Ascending aorta (tissue), 2 donors: ENCODE results near the gene LRP2. TPM values are rescaled to one million over a fixed set of nuclear protein-coding genes. Genes with fewer than 3 reads are reported as not detected.

Source experiments
- DNase-seq, 2 donors: peaks; one replicate each; pipeline ENCODE4 v3.0.0-alpha.2; 2019; ENCODE audit warnings: low spot score in 2 of 2
- H3K27ac ChIP-seq, 2 donors: fragments of 200-600 bp; sonication (generic); one replicate each; pipeline ENCODE4 v1.5.1; 2016 to 2017; ENCODE audit warnings: mild to moderate bottlenecking in 1 of 2
- H3K27me3 ChIP-seq: fragments of 200-600 bp; sonication (generic); one replicate; pipeline ENCODE4 v1.5.1; 2017
- H3K36me3 ChIP-seq, 2 donors: fragments of 200-600 bp; sonication (generic); one replicate each; pipeline ENCODE4 v1.5.1; 2016
- H3K4me1 ChIP-seq, 2 donors: fragments of 200-600 bp; sonication (generic); one replicate each; pipeline ENCODE4 v1.5.1; 2016 to 2017; ENCODE audit warnings: mild to moderate bottlenecking in 1 of 2
- H3K4me3 ChIP-seq, 2 donors: fragments of 200-600 bp; sonication (generic); one replicate each; pipeline ENCODE4 v1.5.1; 2016 to 2017; ENCODE audit warnings: mild to moderate bottlenecking in 1 of 2
- H3K9me3 ChIP-seq, 2 donors: fragments of 200-600 bp; sonication (generic); one replicate each; pipeline ENCODE4 v1.5.1; 2016
- intact Hi-C: fragments of 100-400 bp; cut with DNase I; formaldehyde crosslinking; loops from one replicate; pipeline ENCODE4 v1.15.1; 2023
- total RNA-seq: library from RNA; depleted of rRNA; stranded (reverse); fragments of >200 nt; gene quantifications from one replicate; pipeline ENCODE4 v1.1.0, GENCODE V29; 2016
- TF ChIP-seq, protein P1 (sequence below), 3 experiments: fragments of 200-600 bp in 2 of 3; fragments of 450-650 bp in 1 of 3; sonication (generic) in 2 of 3; IDR thresholded peaks; one replicate each; pipeline ENCODE4 v1.5.1; 2016 to 2019; ENCODE audit warnings: antibody characterized with exemption in 3 of 3, mild to moderate bottlenecking in 1 of 3, moderate library complexity in 1 of 3

The LRP2 gene
- total RNA-seq, 1 donor from 2014 or later, result not detected

- Histone ChIP-seq H3K27ac (no peak overlapping the region), H3K9me3 (no peaks in the 10 kb centered on the region), H3K27me3 (no peaks in the 10 kb centered on the region), H3K4me1 (no peaks in the 10 kb centered on the region), H3K36me3 (no peaks in the 10 kb centered on the region), H3K4me3 (no peak overlapping the region)
- intact Hi-C loops, result no loop called here
- no peak for DNase-seq
- TF ChIP-seq, protein P1, sequence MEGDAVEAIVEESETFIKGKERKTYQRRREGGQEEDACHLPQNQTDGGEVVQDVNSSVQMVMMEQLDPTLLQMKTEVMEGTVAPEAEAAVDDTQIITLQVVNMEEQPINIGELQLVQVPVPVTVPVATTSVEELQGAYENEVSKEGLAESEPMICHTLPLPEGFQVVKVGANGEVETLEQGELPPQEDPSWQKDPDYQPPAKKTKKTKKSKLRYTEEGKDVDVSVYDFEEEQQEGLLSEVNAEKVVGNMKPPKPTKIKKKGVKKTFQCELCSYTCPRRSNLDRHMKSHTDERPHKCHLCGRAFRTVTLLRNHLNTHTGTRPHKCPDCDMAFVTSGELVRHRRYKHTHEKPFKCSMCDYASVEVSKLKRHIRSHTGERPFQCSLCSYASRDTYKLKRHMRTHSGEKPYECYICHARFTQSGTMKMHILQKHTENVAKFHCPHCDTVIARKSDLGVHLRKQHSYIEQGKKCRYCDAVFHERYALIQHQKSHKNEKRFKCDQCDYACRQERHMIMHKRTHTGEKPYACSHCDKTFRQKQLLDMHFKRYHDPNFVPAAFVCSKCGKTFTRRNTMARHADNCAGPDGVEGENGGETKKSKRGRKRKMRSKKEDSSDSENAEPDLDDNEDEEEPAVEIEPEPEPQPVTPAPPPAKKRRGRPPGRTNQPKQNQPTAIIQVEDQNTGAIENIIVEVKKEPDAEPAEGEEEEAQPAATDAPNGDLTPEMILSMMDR (IDR thresholded peaks at IDR 0.05), result no peak
Observed at GRCh38 chr2:169301596-169302335, 60.6 kb downstream of the LRP2 start.

- H3K36me3 ChIP-seq, result no peaks in the 10 kb centered on the region
- no peaks in the 10 kb centered on the region for H3K4me1 ChIP-seq
- TF ChIP-seq, protein P1 (IDR thresholded peaks at IDR 0.05), result no peak
- intact Hi-C loops, result no loop called here
- no peak overlapping the region for H3K27ac ChIP-seq
- DNase-seq, result no peak
- H3K9me3 ChIP-seq, result no peaks in the 10 kb centered on the region
- no peak overlapping the region for H3K4me3 ChIP-seq
- H3K27me3 ChIP-seq, result no peaks in the 10 kb centered on the region
Observed at GRCh38 chr2:169300636-169301530, 61.5 kb downstream of the LRP2 start.

DNA sequence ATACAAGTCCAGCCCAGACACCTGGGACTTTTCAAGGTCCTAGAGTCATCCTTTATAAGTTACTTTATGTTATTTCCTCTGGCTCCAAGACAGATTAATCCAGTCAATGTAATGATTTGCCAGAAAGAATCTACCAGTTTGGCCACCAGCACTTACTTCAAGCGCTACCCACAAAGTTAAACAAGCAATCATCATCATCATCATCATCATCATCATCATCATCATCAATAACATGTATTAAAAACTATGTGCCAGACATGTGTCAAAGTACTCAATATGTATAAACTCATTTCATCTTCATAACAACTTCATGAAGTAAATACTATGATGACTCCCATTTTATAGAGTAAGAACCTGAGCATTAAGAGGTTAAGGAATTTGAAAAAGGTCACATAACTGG is 64.3 kb downstream of the LRP2 start:
- Histone ChIP-seq H3K9me3 (no peaks in the 10 kb centered on the region), H3K4me1 (no peaks in the 10 kb centered on the region), H3K27ac (no peak overlapping the region), H3K27me3 (no peaks in the 10 kb centered on the region), H3K4me3 (no peak overlapping the region), H3K36me3 (no peaks in the 10 kb centered on the region)
- TF ChIP-seq, protein P1 (IDR thresholded peaks at IDR 0.05), result no peak
- intact Hi-C loops, result no loop called here
- DNase-seq, result no peak

DNA sequence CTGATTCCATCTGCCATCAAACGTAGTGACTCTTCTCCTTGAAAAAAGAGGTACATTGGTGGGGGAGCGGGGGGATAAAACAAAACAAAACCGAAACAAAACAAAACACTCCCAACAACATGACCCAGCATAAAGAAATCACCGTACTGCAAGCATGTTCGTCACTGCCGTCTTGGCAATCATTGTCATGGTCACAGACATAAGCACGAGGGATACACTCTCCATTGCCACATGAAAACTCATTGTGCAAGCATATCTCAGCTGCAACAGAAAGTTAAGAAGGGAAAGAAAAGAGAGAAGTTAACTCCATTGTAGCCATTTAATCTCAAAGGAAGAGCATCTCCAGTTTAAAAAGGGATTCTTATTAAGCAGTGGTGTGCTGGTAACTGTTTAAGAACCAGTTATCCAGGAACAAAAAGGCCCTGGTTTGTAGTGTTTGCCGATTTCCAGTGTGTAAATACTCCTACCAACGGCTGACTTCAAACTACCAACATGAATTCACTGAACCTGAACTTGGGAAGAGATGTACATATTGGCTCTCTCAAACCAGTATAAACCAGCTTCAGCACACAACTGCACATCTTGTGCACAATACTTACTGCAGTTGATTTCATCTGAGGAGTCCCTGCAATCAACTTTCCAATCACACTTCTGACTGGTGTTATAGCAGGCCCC is 68.2 kb downstream of the LRP2 start:
- DNase-seq, result no peak
- intact Hi-C loops, result no loop called here
- Histone ChIP-seq H3K9me3 (no peaks in the 10 kb centered on the region), H3K4me3 (no peak overlapping the region), H3K36me3 (no peaks in the 10 kb centered on the region), H3K27ac (no peak overlapping the region), H3K4me1 (no peaks in the 10 kb centered on the region), H3K27me3 (no peaks in the 10 kb centered on the region)
- TF ChIP-seq, protein P1 (IDR thresholded peaks at IDR 0.05), result no peak

- intact Hi-C loops, result no loop called here
- Histone ChIP-seq H3K9me3 (no peaks in the 10 kb centered on the region), H3K27ac (no peak overlapping the region), H3K36me3 (no peaks in the 10 kb centered on the region), H3K4me3 (no peak overlapping the region), H3K4me1 (no peaks in the 10 kb centered on the region), H3K27me3 (no peaks in the 10 kb centered on the region)
- TF ChIP-seq, protein P1 (IDR thresholded peaks at IDR 0.05), result no peak
- no peak for DNase-seq
Observed at GRCh38 chr2:169291517-169291916, 70.8 kb downstream of the LRP2 start.
